GM08714 (cell line): ENCODE results near the gene KCNIP3.
"Not testable (repeated sequence)": the region's sequence is repeated elsewhere in the genome, so short reads cannot be mapped to it uniquely, and the experiment has no call there.

Experiments used
- H3K4me3 ChIP-seq: fragments of 200-500 bp; sonication (Bioruptor generic); 2 replicates; pipeline ENCODE4 v1.5.1; 2014; ENCODE audit warnings: mild to moderate bottlenecking, low read length, inconsistent platforms
- ZNF274 ChIP-seq: IDR thresholded peaks from 2 replicates; pipeline ENCODE4 v1.6.1; 2012; ENCODE audit warnings: mild to moderate bottlenecking, low read depth, low read length

The KCNIP3 gene

DNA sequence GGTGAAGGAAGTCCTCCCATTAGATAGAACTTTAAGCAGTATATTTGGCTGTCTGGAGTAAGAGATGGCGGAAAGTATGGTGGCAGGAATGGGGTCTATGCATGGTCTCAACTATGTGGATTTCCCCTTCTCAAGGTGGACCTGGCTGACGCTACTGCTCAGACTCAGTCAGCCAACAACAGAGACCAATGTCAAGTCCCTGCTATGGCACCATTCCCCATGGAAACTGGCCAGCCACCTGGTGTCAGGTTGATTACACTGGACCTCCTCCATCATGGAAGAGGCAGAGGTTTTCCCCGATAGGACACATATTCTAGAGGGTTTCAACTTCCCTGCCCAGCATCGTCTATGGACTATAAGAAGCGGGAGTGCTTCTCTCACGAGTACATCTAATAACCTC lies 96.8 kb downstream of the KCNIP3 start:
- TF ChIP-seq ZNF274: no peak
- H3K4me3 ChIP-seq: no peak overlapping the region

DNA sequence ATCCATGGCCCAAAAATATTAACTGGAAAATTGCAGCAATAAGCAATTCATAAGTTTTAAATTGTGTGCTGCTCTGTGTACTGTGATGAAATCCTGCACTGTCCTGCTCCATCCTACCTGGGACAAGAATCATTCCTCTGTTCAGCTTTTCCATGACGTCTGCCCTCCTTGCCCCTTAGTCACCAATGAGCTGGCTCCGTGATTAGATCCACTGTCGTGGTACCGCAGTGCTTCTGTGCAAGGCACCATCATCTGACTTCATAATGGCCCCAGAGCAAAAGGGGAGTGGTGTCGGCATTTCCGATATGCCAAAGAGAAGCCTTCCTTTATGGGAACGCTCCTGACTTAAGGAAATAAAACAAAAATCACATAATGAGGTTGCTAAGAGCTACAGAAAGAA lies 101.9 kb downstream of the KCNIP3 start:
- TF ChIP-seq ZNF274: no peak
- H3K4me3 ChIP-seq: no peak overlapping the region

GRCh38 chr2:95401480-95401879 lies 104.3 kb downstream of the KCNIP3 start:
- TF ChIP-seq ZNF274: no peak
- peak overlapping the region; percentile 81; the same call in 1 of the 2 replicates for H3K4me3 ChIP-seq

DNA sequence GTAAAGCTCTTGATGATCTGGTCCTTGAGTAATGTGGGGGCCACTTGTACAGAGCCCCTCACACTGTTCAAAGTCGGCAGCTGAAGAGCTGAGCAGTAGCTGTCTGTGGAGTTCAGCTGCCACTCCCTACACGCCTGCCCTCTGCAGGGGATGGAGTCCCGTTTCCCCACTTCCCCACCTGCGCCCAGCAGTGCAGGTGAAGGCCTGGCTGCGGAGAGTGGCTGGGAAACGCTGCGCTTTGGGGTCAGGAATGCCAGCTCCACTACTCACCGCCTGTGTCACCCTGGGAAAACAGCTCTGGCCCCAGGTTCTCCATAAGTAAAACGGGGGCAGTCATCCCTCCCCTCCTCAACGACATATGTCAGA lies 104.8 kb downstream of the KCNIP3 start:
- H3K4me3 ChIP-seq: peak overlapping the region; percentile 81

GRCh38 chr2:95402370-95403203 lies 105.4 kb downstream of the KCNIP3 start, which contains the start of gene FAHD2A:
TSS of gene FAHD2A (plus strand) at chr2:95402708. CDS start at chr2:95405559, 2,851 bp downstream.
- TF ChIP-seq ZNF274: no peak
- peak within 1 kb of the TSS; percentile 81 for H3K4me3 ChIP-seq

- peak overlapping the region; percentile 81 for H3K4me3 ChIP-seq
Observed at GRCh38 chr2:95403204-95403721, 106.1 kb downstream of the KCNIP3 start.

GRCh38 chr2:95403824-95404223 lies 106.7 kb downstream of the KCNIP3 start:
- H3K4me3 ChIP-seq: peak overlapping the region; percentile 81; the same call in 1 of the 2 replicates

- H3K4me3 ChIP-seq: not testable (repeated sequence)
Observed at GRCh38 chr2:95404676-95405075, 107.5 kb downstream of the KCNIP3 start.

DNA sequence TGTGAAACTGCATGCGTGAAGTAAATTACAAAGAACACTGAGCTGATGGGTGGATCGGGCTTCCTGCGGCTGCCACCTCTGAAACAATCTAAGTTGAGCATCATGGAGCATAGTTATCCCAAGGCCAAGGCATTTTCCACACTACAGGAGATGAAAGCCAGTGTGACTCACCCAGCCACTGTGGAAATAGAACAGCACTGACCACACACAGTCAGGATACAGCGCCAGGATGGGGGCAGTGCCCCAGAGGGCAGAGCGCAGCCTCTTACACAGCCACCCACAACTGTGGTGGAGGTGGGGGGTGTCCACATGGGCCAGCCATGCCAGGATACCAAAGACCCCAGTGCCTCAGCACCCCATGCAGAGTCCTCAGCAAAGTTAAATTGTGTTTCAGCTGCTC lies 114.1 kb downstream of the KCNIP3 start:
- H3K4me3 ChIP-seq: not testable (repeated sequence)

DNA sequence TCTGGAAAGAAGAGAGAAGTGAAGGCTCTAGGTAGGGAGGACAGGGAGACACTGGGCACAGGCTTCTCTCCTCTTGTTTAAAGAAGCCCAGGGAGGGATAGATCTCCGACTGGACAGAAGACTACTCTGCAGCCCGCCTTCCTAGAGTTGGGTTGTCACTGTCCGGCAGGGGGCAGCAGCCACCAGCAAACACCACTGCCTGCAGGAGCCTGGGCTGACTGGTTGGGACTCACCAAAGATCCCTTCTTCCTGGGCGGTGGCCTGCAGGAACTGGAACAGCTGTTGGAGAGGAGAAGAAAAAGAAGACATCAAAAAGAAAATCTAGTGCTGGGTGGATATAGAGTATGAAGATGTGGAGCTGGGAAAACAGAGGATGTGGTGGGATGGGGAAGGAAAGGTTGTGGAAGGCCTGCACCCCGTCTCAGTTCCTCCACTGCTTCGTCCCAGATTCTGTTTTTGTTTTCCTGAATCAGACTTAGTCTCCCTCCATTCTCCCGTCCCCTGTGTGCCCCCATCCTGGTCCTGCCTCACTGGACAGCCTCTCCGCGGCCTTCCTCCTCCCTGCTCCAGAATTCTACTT lies 117.0 kb downstream of the KCNIP3 start:
- H3K4me3 ChIP-seq: not testable (repeated sequence)

DNA sequence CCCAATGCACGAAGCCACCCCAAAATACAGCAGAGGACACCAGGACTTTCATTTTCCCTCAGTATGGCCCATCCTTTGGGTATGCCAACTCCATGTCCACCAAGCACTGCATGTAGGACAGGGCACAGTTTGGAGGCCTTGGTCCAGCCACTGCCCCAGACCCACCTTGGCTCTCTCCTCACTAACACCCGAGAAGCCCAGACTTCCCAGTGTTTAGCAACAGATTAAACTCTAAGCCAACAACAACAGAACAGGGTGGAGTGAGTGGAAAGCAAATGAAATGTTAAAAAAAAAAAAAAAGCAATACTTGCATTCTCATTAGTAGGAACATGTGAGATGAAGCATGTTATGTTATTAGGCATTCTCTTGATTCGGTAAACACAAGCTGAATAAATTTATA lies 118.0 kb downstream of the KCNIP3 start:
- not testable (repeated sequence) for H3K4me3 ChIP-seq

GRCh38 chr2:95415561-95415960 lies 118.4 kb downstream of the KCNIP3 start:
- H3K4me3 ChIP-seq: not testable (repeated sequence)

DNA sequence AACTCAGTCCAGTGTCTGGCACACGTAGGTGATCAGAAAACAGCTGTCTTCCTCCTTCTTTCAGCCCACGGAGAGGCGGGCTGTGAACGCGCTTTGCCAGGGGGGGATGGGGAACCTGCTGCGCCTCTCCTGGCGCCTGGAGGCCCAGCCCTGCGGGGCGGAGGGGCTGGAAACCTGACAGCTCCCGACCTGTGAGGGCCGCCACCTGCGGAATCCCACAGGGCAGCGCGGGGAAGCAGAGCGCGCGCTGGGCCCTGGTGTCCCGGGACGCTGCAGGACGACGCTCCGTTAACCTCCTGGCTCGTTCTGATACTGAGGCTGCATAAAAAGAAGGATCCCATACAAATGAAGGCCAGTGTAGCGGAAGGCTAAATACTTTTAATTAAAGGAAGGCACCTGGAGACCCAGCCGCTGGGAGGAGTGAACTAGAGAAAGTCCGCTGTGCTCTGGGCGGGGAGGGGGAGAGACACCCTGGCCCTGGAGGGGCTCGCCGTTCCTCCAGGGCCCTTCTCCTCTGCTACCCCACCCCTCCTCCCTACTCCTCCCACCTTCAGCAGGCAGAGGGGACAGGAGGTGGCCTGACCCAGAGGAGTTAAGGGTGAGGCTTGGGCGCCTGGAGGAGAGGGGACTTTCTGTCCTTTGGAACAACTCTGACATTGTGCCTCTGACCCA lies 130.2 kb downstream of the KCNIP3 start:
- H3K4me3 ChIP-seq: not testable (repeated sequence)

DNA sequence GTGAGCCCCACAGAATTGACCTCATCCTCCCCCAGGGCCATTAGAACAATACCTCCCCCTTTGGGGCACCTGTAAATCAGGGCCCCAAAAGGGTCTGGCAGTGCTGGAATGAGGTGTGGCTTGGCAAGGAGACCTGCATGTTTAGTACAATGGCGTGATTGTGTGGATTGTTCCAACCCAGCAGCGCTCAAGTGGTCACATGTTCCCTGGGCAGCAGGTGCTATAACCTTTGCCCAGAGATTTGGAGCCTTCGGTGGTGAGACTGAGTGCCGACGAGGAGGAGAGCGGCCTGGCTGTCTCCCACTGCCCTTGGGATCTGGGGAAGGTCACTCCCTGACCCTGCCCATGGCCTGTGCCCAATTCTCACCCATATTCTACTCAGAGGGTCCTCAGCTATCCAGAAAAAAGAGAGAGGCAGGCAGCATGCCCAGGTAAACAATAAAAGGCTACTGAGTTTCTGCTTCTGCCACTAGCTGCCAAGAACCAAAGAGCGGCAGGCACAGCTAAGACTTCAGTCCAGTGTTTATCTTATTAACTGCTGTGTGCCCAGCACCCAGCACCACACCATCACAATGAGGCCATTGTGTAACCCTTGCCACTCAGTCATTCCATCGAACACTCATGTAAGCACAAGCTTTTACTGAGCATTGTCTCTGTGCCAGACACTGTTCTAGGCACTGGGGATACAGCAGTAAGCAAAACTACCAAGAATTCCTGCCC lies 132.8 kb downstream of the KCNIP3 start:
- H3K4me3 ChIP-seq: not testable (repeated sequence)

- H3K4me3 ChIP-seq: not testable (repeated sequence)
Observed at GRCh38 chr2:95433373-95433772, 136.2 kb downstream of the KCNIP3 start.

DNA sequence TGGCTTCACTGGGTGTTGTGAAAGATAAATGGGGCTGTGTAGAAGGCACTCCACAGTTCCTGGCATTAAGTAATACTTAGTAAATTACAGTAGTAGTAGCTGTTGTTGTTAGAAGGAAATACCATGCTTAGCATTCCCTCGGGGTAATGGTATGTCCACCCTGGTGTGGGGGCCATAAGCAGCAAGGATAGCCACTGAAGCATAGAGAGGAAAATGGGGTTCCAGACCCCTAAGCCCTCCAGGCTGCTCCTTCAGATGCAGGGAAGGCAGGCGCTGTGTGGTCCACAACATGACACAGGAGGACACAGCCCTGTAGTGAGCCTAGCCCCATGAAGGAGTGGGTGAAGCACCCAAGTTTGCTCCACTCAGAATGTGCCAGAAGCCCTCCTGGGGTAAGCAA lies 136.8 kb downstream of the KCNIP3 start:
- not testable (repeated sequence) for H3K4me3 ChIP-seq

DNA sequence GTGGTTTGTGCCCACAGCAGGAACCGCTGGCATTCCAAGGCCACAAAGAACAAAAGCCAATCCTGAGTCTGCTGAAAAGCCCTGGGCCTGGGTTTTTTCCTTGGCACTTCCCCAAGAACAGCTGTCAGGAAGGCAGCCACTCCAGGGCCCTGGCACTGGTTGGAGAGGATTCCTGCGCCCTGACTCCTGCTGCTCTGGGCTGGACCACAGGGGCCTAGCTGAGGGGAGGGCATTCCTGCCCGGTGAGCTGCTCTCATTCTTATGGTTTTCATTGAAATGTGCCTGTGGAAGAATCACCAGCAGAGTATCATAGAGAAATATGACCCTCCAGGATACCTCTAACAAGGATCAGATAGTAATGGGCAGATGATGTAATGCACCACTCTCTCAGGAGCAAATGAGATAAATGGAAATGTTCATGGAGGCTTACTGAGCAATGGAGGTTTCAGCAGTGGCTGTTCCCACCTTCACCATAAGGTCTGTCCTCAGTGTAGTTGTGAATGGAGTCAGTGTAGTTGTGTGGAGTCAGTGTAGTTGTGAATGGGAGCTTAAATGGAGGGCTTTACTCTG lies 137.4 kb downstream of the KCNIP3 start:
- not testable (repeated sequence) for H3K4me3 ChIP-seq

GRCh38 chr2:95435162-95435871 lies 138.2 kb downstream of the KCNIP3 start:
- not testable (repeated sequence) for H3K4me3 ChIP-seq
